Endodermal cell (in vitro differentiated cells): Measurements from ENCODE around the gene VAPB. TPM values are rescaled to one million over a fixed set of nuclear protein-coding genes. Genes with fewer than 3 reads are reported as not detected.

ENCODE experiments used
- DNase-seq: peaks from one replicate; pipeline ENCODE4 v3.0.0-alpha.2; 2017
- H3K27ac ChIP-seq: 2 replicates; pipeline ENCODE4 v1.5.1; 2013; ENCODE audit warnings: mild to moderate bottlenecking, low read depth, low read length, moderate library complexity
- H3K27me3 ChIP-seq: 2 replicates; pipeline ENCODE4 v1.6.1; 2013; ENCODE audit warnings: mild to moderate bottlenecking, low read length, moderate library complexity; ENCODE audit not compliant: insufficient read depth, control insufficient read depth, poor library complexity, severe bottlenecking
- H3K36me3 ChIP-seq: 2 replicates; pipeline ENCODE4 v1.7.0; 2013; ENCODE audit warnings: mild to moderate bottlenecking, low read length, moderate library complexity; ENCODE audit not compliant: control insufficient read depth, insufficient read depth
- H3K4me1 ChIP-seq: one replicate; pipeline ENCODE4 v1.7.0; 2013; ENCODE audit warnings: low read length; ENCODE audit not compliant: control insufficient read depth, insufficient read depth
- H3K4me3 ChIP-seq: 2 replicates; pipeline ENCODE4 v1.5.1; 2013; ENCODE audit warnings: mild to moderate bottlenecking, low read length, moderate library complexity
- H3K9ac ChIP-seq: 2 replicates; pipeline ENCODE4 v1.6.1; 2013; ENCODE audit warnings: mild to moderate bottlenecking, low read length, moderate library complexity; ENCODE audit not compliant: poor library complexity, severe bottlenecking; ENCODE audit errors: extremely low read depth
- H3K9me3 ChIP-seq: 2 replicates; pipeline ENCODE4 v1.6.1; 2013; ENCODE audit warnings: mild to moderate bottlenecking, low read length, moderate library complexity; ENCODE audit not compliant: control insufficient read depth
- H3K27ac Mint-ChIP-seq: 2 replicates; pipeline ENCODE4 v1.8.0; 2020; ENCODE audit warnings: mixed read lengths
- H3K27me3 Mint-ChIP-seq: 2 replicates; pipeline ENCODE4 v1.8.0; 2021; ENCODE audit warnings: mild to moderate bottlenecking, mixed read lengths; ENCODE audit not compliant: insufficient read depth
- H3K36me3 Mint-ChIP-seq: 2 replicates; pipeline ENCODE4 v1.8.0; 2020; ENCODE audit warnings: low read depth, mixed read lengths
- H3K4me1 Mint-ChIP-seq: 2 replicates; pipeline ENCODE4 v1.8.0; 2020; ENCODE audit warnings: mixed read lengths
- H3K4me3 Mint-ChIP-seq: 2 replicates; pipeline ENCODE4 v1.8.0; 2020; ENCODE audit warnings: mild to moderate bottlenecking, moderate library complexity, mixed read lengths
- H3K9me3 Mint-ChIP-seq: 2 replicates; pipeline ENCODE4 v1.8.0; 2020; ENCODE audit warnings: mild to moderate bottlenecking, mixed read lengths
- CTCF ChIP-seq: fragments of 200-600 bp; sonication (generic); conservative IDR thresholded peaks from 2 replicates; pipeline ENCODE4 v1.5.0; 2021; ENCODE audit warnings: antibody characterized with exemption, mild to moderate bottlenecking
- WGBS, 2 experiments: methylation state at CpG; one replicate each; pipeline versions ENCODE4 v1.1.5 to v1.1.7; 2013; ENCODE audit warnings: missing lambda C conversion rate in 2 of 2, mixed read lengths in 1 of 2; ENCODE audit not compliant: insufficient coverage in 1 of 2, insufficient read length in 1 of 2; 5-methylcytosine and 5-hydroxymethylcytosine counted together
- total RNA-seq, 2 donors: library from RNA; stranded (reverse); fragmentation: NEBNext Ultra II Directional in 1 of 2; extraction: Animal tissue kit (Norgen Biotek cat#: 25700) in 1 of 2; gene quantifications; 2 replicates in 1 of 2; 3 replicates in 1 of 2; pipeline ENCODE4 v1.2.1, GENCODE V29; 2021

The VAPB gene
- total RNA-seq, 2 donors from 2014 or later, result 47.3 to 47.5 TPM

- Histone ChIP-seq H3K27ac (no peak overlapping the region), H3K27me3 (no peaks in the 10 kb centered on the region), H3K4me1 (peaks cover 18% of the 10 kb centered on the region), H3K4me3 (no peak overlapping the region), H3K36me3 (peaks cover 57% of the 10 kb centered on the region), H3K9me3 (no peaks in the 10 kb centered on the region), H3K9ac (no peak overlapping the region)
- DNase-seq, result no peak
- 85 to 91% methylated on average over 5 to 6 of the region's 6 CpGs for WGBS, 2 experiments
- H3K27ac Mint-ChIP-seq, result no peak overlapping the region
- peaks cover 39% of the 10 kb centered on the region for H3K4me1 Mint-ChIP-seq
- H3K36me3 Mint-ChIP-seq, result peaks cover 37% of the 10 kb centered on the region
- no peaks in the 10 kb centered on the region for H3K9me3 Mint-ChIP-seq
- no peak for TF ChIP-seq CTCF
- H3K27me3 Mint-ChIP-seq, result no peaks in the 10 kb centered on the region
- no peak overlapping the region for H3K4me3 Mint-ChIP-seq
Observed at GRCh38 chr20:58446264-58446959, 57.4 kb downstream of the VAPB start.

- no peak overlapping the region for H3K9ac ChIP-seq
- 95 to 100% methylated on average over 3 to 7 of the region's 7 CpGs for WGBS, 2 experiments
- no peak for DNase-seq
- H3K9me3 ChIP-seq, result no peaks in the 10 kb centered on the region
- Mint-ChIP-seq H3K4me3 (no peak overlapping the region), H3K36me3 (peaks cover 33% of the 10 kb centered on the region), H3K27ac (peak overlapping the region; percentile 40), H3K4me1 (peaks cover 36% of the 10 kb centered on the region), H3K27me3 (no peaks in the 10 kb centered on the region), H3K9me3 (no peaks in the 10 kb centered on the region)
- no peaks in the 10 kb centered on the region for H3K27me3 ChIP-seq
- peaks cover 18% of the 10 kb centered on the region for H3K4me1 ChIP-seq
- no peak for TF ChIP-seq CTCF
- peaks cover 52% of the 10 kb centered on the region for H3K36me3 ChIP-seq
- H3K27ac ChIP-seq, result no peak overlapping the region
- H3K4me3 ChIP-seq, result no peak overlapping the region
Observed at GRCh38 chr20:58446960-58447265, 57.9 kb downstream of the VAPB start.

- peak; percentile 91 for DNase-seq
- Mint-ChIP-seq H3K36me3 (peaks cover 29% of the 10 kb centered on the region), H3K4me1 (peaks cover 42% of the 10 kb centered on the region), H3K9me3 (no peaks in the 10 kb centered on the region), H3K27ac (peak overlapping the region; percentile 54), H3K27me3 (no peaks in the 10 kb centered on the region), H3K4me3 (no peak overlapping the region)
- Histone ChIP-seq H3K4me1 (peaks cover 25% of the 10 kb centered on the region), H3K4me3 (no peak overlapping the region), H3K27ac (no peak overlapping the region), H3K27me3 (no peaks in the 10 kb centered on the region), H3K36me3 (peaks cover 45% of the 10 kb centered on the region), H3K9ac (no peak overlapping the region), H3K9me3 (no peaks in the 10 kb centered on the region)
- TF ChIP-seq CTCF, result peak; percentile 89
- 60% methylated on average over 7 to 10 of the region's 10 CpGs for WGBS, 2 experiments
Observed at GRCh38 chr20:58447511-58448391, 58.7 kb downstream of the VAPB start.
